ENCODE measurements around the gene WNT1. TPM values are rescaled to one million over a fixed set of nuclear protein-coding genes. Genes with fewer than 3 reads are reported as not detected.
A peak's percentile ranks its signal among the peaks of the same experiment; 100 is the strongest.

The WNT1 gene
- total and polyA plus RNA-seq, 12 donors, result not detected

DNA sequence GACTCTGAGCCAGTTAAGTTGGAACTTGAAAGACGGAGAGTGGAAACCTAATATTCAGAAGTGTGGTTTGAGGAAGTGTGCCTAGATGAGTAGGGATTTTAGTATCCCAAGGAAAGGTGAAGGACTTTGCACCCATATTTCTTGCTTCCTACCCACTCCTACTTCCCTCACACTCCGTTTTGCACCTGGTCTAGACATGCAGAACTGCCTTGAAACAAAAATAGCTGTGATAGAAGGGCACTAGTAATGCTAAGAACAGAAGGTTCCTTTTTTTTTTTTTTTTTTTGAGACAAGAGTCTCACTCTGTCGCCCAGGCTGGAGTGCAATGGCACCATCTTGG lies 20.1 kb upstream of the WNT1 start:
- no peak overlapping the region for H3K27ac ChIP-seq
- H3K27me3 ChIP-seq, result no peaks in the 10 kb centered on the region
- TF ChIP-seq, protein P1, sequence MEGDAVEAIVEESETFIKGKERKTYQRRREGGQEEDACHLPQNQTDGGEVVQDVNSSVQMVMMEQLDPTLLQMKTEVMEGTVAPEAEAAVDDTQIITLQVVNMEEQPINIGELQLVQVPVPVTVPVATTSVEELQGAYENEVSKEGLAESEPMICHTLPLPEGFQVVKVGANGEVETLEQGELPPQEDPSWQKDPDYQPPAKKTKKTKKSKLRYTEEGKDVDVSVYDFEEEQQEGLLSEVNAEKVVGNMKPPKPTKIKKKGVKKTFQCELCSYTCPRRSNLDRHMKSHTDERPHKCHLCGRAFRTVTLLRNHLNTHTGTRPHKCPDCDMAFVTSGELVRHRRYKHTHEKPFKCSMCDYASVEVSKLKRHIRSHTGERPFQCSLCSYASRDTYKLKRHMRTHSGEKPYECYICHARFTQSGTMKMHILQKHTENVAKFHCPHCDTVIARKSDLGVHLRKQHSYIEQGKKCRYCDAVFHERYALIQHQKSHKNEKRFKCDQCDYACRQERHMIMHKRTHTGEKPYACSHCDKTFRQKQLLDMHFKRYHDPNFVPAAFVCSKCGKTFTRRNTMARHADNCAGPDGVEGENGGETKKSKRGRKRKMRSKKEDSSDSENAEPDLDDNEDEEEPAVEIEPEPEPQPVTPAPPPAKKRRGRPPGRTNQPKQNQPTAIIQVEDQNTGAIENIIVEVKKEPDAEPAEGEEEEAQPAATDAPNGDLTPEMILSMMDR (IDR thresholded peaks at IDR 0.05), result no peak
- no peak for TF ChIP-seq POLR2A (IDR thresholded peaks at IDR 0.05)
- no peaks in the 10 kb centered on the region for H3K9me3 ChIP-seq (replicated peaks in 1 of 3)
- peaks cover 0 to 2% of the 10 kb centered on the region in 2 donors for H3K36me3 ChIP-seq (replicated peaks in 1 of 2)
- intact Hi-C loops (cut with DNase I), result no loop called here
- 19 to 27% (median 24%) methylated on average over 3 of the region's 3 CpGs for WGBS, 4 donors
- H3K4me1 ChIP-seq (replicated peaks in 1 of 2), result peaks cover 14 to 29% of the 10 kb centered on the region in 2 donors
- H3K4me3 ChIP-seq, result peak overlapping the region in 1 of 4 donors; percentile 78
- DNase-seq, result no peak

GRCh38 chr12:48960834-48961233 lies 17.3 kb upstream of the WNT1 start:
- 39 to 58% (median 47%) methylated on average over 3 of the region's 3 CpGs for WGBS, 4 donors
- no peak overlapping the region for H3K27ac ChIP-seq
- TF ChIP-seq, protein P1 (IDR thresholded peaks at IDR 0.05), result no peak
- TF ChIP-seq POLR2A (IDR thresholded peaks at IDR 0.05), result no peak
- H3K4me3 ChIP-seq, result no peak overlapping the region
- DNase-seq, result no peak
- H3K36me3 ChIP-seq (replicated peaks in 1 of 2), result no peaks in the 10 kb centered on the region
- H3K9me3 ChIP-seq (replicated peaks in 1 of 3), result no peaks in the 10 kb centered on the region
- H3K4me1 ChIP-seq (replicated peaks in 1 of 2), result peaks cover 4 to 8% of the 10 kb centered on the region in 2 donors
- intact Hi-C loops (cut with DNase I), result no loop called here
- H3K27me3 ChIP-seq, result no peaks in the 10 kb centered on the region

- no peak overlapping the region for H3K27ac ChIP-seq
- H3K36me3 ChIP-seq (replicated peaks in 1 of 2), result no peaks in the 10 kb centered on the region
- 43 to 53% (median 48%) methylated on average over 3 to 4 of the region's 4 CpGs for WGBS, 4 donors
- H3K4me3 ChIP-seq, result no peak overlapping the region
- H3K27me3 ChIP-seq, result no peaks in the 10 kb centered on the region
- DNase-seq, result no peak
- no peak for TF ChIP-seq POLR2A (IDR thresholded peaks at IDR 0.05)
- TF ChIP-seq, protein P1 (IDR thresholded peaks at IDR 0.05), result no peak
- H3K4me1 ChIP-seq (replicated peaks in 1 of 2), result peaks cover 0 to 5% of the 10 kb centered on the region in 2 donors
- intact Hi-C loops (cut with DNase I), result no loop called here
- H3K9me3 ChIP-seq (replicated peaks in 1 of 3), result no peaks in the 10 kb centered on the region
Measured at GRCh38 chr12:48961331-48961730, 16.8 kb upstream of the WNT1 start.

GRCh38 chr12:48961801-48962200 lies 16.3 kb upstream of the WNT1 start:
- intact Hi-C loops (cut with DNase I), result no loop called here
- no peak overlapping the region for H3K4me3 ChIP-seq
- no peak overlapping the region for H3K27ac ChIP-seq
- H3K36me3 ChIP-seq (replicated peaks in 1 of 2), result no peaks in the 10 kb centered on the region
- no peaks in the 10 kb centered on the region for H3K27me3 ChIP-seq
- H3K4me1 ChIP-seq (replicated peaks in 1 of 2), result peaks cover 0 to 5% of the 10 kb centered on the region in 2 donors
- peak in 1 of 7 donors; percentile 33 for DNase-seq
- no peaks in the 10 kb centered on the region for H3K9me3 ChIP-seq (replicated peaks in 1 of 3)
- TF ChIP-seq, protein P1 (IDR thresholded peaks at IDR 0.05), result no peak
- TF ChIP-seq POLR2A (IDR thresholded peaks at IDR 0.05), result no peak
